Brain microvascular endothelial cell (primary cell): ENCODE data around the gene BST1.
"Not testable (repeated sequence)": the region's sequence is repeated elsewhere in the genome, so short reads cannot be mapped to it uniquely, and the experiment has no call there.

Experiments
- DNase-seq: peaks from one replicate; pipeline ENCODE4 v3.0.0-alpha.2; 2020
- H3K27ac ChIP-seq: fragments of 250-450 bp; sonication (Bioruptor Pico); 2 replicates; pipeline ENCODE4 v1.5.1; 2020; ENCODE audit warnings: mild to moderate bottlenecking, moderate library complexity
- H3K27me3 ChIP-seq: fragments of 250-450 bp; sonication (Bioruptor Pico); replicated peaks from 2 replicates; pipeline ENCODE4 v1.5.1; 2020; ENCODE audit warnings: mild to moderate bottlenecking
- H3K36me3 ChIP-seq: fragments of 250-450 bp; sonication (Bioruptor Pico); replicated peaks from 2 replicates; pipeline ENCODE4 v1.5.1; 2020; ENCODE audit warnings: mild to moderate bottlenecking
- H3K4me3 ChIP-seq: 2 replicates; pipeline ENCODE4 v1.5.1; 2011; ENCODE audit warnings: low read depth, mild to moderate bottlenecking, control low read depth, low read length, moderate library complexity
- CTCF ChIP-seq: IDR thresholded peaks from 2 replicates; pipeline ENCODE4 v1.5.1; 2011; ENCODE audit warnings: low read depth, mild to moderate bottlenecking, moderate library complexity, low read length, control low read depth, inconsistent platforms; ENCODE audit errors: missing control alignments
- in situ Hi-C: cut with HindIII; loops from 2 replicates; pipeline ENCODE4 v1.10.0; 2017; ENCODE audit warnings: low sequenced_read_pairs, low pct_ligation_motif_present

Gene BST1

DNA sequence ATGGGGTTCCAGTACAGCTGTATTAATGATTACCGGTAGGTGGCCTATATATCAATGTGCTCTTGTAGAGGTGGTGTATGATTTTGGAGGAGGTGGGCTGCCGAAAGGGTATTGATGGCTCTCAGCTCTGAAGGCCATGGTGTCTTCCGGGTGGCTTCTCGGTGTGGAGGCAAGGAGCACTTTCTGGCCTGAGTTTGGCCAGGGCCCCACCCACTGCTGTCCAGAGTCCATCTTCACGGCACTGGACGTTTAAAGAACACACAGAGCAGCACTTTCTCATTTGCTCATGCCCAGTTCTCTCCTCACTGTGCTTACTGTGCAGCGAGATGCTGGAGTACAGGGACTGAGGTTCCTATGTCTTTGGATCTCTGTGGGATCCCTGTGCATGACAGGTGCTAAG lies 16.1 kb downstream of the BST1 start:
- in situ Hi-C loops, result no loop called here
- Histone ChIP-seq H3K4me3 (no peak overlapping the region), H3K27ac (no peak overlapping the region), H3K27me3 (no peaks in the 10 kb centered on the region), H3K36me3 (no peaks in the 10 kb centered on the region)
- DNase-seq, result no peak
- TF ChIP-seq CTCF, result no peak

- no peaks in the 10 kb centered on the region for H3K36me3 ChIP-seq
- no peak overlapping the region for H3K4me3 ChIP-seq
- no peak for DNase-seq
- no peaks in the 10 kb centered on the region for H3K27me3 ChIP-seq
- no peak overlapping the region for H3K27ac ChIP-seq
- no peak for TF ChIP-seq CTCF
- in situ Hi-C loops, result no loop called here
Observed at GRCh38 chr4:15719506-15719905, 16.6 kb downstream of the BST1 start.

DNA sequence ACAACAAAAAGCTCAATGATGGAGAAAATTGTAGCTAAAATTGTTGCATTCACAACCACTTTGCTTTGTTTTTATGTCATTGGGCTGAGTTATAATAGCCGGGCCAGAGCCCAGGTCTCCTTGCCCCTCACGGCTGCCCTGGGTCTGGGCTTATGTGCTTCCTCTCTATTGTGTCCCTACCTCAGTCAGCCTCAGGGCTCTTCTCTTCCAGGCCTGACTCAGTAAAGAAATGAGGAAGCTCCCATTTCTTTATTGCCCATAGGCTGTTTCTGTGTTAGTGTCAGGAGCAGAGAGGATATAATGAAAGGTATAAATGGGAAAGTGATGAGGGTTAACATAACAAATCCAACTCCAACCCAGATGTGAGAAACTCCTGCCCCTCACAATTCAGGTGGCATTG lies 18.0 kb downstream of the BST1 start:
- Histone ChIP-seq H3K36me3 (no peaks in the 10 kb centered on the region), H3K4me3 (no peak overlapping the region), H3K27ac (no peak overlapping the region), H3K27me3 (no peaks in the 10 kb centered on the region)
- no peak for DNase-seq
- in situ Hi-C loops, result no loop called here
- TF ChIP-seq CTCF, result no peak

DNA sequence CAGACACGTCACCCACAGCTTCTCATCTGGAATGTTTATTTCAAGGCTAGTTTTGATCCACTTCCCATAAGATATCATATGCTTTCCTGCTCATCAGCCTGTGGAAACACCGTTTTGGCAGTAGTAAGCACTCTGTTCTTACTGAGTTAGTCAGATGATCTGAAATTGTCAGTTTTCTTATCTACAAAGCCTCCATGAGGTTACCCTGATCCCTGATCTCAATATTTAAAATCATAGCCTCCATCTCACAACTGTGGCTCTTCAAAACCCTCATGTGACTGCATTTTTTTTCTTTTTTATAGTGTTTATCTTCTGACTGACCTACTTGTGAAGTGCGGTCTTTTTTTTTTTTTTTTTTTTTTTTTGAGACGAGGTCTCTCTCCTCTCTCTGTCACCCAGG lies 22.7 kb downstream of the BST1 start:
- no peak for TF ChIP-seq CTCF
- in situ Hi-C loops, result no loop called here
- DNase-seq, result no peak
- Histone ChIP-seq H3K27me3 (no peaks in the 10 kb centered on the region), H3K36me3 (no peaks in the 10 kb centered on the region), H3K4me3 (no peak overlapping the region), H3K27ac (no peak overlapping the region)

DNA sequence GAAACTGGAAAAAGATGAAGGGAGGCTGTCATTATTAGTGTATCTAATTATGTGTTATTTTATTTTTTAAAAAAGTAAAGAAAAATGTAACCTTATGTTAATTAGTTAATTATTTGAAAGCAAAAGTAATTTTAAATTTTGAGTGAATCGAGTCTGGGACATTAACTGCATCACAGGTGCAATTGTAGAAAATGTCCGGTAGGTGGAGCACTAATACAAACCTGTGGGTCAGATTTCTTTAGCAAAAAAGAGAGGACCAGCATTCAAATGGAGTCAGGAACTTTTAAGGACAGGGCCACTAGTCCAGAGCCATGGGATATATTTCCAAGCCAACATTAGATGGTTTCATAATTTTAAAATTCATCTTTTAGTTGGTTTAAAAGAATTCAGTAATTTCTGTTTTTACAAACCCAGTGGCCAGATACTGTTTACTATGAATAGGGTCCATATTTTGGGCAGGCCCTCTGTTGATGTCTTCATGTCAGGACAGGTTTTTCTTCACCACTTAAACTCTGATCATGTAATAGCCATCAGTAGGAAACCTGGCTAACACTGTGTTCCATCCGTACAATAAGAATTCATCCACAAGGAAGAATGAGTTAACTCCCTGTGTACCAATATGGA lies 27.2 kb downstream of the BST1 start:
- TF ChIP-seq CTCF, result peak; percentile 71
- DNase-seq, result peak; percentile 40
- no peak overlapping the region for H3K4me3 ChIP-seq
- no peaks in the 10 kb centered on the region for H3K36me3 ChIP-seq
- in situ Hi-C loops, result no loop called here
- no peak overlapping the region for H3K27ac ChIP-seq
- no peaks in the 10 kb centered on the region for H3K27me3 ChIP-seq

GRCh38 chr4:15733061-15733460 lies 30.2 kb downstream of the BST1 start:
- H3K27ac ChIP-seq, DNase-seq, H3K36me3 ChIP-seq, in situ Hi-C loops, H3K4me3 ChIP-seq, H3K27me3 ChIP-seq: not testable (repeated sequence)
